Hepatic stellate cell (primary cell): ENCODE data around the gene DMXL2.
"Not testable (repeated sequence)": the region's sequence is repeated elsewhere in the genome, so short reads cannot be mapped to it uniquely, and the experiment has no call there.

Experiments
- DNase-seq: peaks from one replicate; pipeline ENCODE4 v3.0.0; 2011; ENCODE audit warnings: low spot score

DMXL2 gene

DNA sequence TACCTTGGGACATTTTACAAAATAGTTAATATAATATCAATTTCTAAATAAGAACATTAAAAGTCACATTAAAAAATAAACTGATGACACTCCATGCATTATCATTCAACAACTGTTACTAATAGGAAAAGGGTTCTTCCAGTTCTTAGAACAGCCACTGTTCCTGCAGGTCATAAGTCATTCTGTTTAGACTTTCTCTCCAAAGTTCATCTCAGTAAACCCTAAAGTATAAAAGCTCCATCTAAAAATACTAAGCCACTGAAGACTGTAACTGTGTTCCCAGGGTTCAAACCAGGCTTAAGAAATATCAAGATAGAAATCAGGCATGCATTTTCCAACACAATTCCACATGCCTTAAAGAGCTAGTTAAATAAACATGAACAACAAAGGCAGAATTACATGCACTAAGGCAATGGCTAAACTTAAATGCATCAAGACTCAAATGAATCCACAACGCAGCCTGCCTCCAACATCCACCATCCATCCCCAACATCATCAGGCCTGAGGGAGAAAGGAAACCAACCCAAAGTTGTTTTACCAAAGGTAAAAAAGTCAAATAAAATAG is 46.2 kb downstream of the DMXL2 start:
- DNase-seq = no peak

DNA sequence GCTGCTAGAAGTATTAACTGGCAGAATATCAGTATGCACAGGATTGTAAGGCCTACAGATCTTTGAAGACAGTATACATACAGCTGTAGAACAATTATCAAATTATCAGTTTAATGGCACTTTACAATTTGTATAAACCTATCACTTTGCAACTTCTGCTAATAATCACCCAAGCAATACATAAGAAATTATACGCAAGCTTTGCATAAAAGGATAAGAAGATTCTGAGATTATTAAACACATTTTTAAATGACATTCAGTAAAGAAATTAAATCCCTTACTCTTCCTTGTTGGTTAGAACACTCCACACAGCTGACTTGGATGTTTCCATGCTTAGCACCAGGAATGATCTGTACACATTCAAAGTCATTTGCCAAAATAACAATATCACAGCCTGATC is 46.8 kb downstream of the DMXL2 start:
- no peak for DNase-seq

DNA sequence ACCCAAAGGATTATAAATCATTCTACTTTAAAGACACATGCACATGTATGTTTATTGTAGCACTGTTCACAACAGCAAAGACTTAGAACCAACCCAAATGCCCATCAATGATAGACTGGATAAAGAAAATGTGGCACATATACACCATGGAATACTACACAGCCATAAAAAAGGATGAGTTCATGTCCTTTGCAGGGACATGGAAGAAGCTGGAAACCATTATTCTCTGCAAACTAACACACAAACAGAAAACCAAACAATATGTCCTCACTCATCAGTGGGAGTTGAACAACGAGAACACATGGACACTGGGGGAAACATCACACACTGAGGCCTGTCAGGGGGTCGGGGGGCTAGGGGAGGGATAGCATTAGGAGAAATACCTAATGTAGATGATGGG is 49.2 kb downstream of the DMXL2 start:
- not testable (repeated sequence) for DNase-seq

DNA sequence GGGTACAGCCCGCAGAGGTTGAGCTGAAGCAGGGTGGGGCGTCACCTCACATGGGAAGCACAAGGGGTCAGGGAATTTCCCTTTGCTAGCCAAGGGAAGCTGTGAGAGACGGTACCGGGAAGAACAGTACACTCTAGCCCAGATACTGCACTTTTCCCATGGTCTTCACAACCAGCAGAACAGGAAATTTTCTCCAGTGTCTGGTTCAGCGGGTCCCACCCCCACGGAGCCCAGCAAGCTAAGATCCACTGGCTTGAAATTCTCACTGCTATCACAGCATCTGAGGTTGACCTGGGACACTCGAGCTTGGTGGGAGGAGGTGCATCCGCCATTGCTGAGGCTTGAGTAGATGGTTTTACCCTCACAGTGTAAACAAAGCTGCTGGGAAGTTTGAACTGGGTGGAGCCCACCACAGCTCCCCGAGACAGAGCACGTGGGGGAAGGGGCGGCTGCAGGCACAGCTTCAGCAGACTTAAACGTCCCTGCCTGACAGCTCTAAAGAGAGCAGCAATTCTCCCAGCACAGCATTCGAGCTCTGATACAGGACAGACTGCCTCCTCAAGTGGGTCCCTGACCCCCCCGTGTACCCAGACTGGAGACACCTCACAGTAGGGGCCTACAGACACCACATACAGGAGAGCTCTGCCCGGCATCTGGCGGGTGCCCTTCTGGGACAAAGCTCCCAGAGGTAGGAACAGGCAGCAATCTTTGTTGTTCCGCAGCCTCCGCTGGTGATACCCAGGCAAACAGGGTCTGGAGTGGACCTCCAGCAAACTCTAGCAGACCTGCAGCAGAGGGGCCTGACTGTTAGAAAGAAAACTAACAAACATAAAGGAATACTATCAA is 53.4 kb downstream of the DMXL2 start:
- not testable (repeated sequence) for DNase-seq

DNA sequence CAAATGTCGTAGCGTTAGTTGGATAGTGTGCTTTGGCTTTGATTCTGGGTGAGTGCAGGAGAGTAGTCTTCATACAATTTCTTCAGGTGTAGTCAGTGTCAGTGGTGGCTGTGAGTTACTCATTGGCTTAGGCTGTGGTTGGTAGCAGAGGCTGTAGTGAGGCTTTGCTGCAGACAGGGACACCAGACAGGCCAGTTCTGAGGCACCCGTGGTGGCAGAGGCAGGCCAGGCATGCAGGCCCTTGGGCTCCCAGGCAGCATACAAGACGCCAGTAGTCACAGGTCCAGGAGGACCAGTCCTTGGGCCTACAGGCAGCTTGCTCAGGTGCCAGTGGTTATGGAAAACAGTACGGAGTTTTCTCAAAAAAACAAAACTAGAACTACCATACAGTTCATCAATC is 61.3 kb downstream of the DMXL2 start:
- no peak for DNase-seq

DNA sequence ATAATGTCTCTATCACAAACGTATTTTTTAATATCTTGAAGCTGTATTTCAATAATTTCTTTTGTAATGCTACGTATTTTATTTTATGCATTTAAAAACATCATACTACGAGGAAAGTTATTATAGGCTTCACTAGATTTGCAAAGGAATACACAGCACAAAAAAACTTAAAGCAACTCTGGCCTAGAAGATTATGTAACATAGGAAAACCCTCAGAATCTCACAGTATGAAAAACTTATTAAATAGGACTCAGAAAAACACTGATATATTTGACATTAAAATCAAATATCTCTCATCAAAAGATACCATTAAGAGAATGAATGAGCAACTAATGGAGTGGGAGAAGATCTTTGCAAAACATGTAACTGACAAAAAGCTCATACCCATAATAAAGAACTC is 63.7 kb downstream of the DMXL2 start:
- no peak for DNase-seq

DNA sequence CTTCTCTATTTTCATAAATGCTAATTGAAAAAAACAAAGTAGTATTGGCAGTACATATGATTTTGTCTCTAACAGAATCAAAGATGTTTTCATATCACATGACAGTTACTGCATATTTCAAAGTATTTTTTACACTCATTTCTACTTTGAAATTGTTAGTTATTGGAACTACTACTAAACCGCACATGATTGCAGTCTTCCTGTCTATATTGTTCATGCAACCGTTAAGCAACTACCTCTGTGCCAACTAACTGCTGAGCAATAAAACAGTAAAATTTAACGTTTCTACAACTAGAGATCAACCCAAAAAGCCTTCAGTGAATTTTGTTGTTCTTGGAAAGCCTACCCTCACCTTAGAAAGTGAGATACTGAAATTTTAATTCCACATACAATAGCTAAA is 64.2 kb downstream of the DMXL2 start:
- DNase-seq = no peak

DNA sequence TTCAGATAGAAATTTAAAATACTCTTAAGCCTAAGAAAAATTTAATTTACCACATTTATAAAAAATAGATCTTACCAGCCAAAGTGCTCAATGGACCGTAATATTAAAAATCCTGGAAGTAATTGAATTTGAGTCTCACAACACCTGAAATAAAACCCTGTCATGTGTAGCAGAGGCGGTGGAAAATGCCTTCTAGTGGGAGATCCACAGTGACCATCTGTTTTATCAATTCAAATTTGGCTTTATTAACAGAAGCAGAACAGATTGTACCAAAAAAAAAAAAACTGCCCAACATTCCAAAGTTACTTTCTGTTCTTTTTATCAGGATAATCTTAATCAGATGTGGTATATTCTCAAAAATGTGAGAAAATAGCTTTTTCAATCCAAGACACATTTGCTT is 71.7 kb downstream of the DMXL2 start:
- no peak for DNase-seq

DNA sequence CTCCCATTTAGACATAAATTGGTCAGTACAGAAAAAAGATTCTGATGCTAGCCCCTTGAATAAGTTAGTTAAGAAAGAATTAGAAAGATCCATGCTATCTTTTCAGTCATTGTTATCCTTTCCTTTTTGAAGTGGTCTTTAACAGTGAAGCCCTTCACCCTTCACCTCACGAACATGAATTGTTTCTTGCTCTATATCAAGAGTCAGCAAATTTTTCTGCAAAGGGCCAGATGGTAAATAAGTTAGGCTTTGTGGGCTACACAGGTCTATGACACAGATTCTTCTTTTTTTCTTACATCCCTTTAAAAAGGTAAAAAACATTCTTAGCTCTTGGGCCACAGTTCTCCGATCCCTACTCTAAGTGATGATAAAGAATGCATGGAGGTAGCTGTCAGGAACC is 74.9 kb downstream of the DMXL2 start:
- DNase-seq = no peak

DNA sequence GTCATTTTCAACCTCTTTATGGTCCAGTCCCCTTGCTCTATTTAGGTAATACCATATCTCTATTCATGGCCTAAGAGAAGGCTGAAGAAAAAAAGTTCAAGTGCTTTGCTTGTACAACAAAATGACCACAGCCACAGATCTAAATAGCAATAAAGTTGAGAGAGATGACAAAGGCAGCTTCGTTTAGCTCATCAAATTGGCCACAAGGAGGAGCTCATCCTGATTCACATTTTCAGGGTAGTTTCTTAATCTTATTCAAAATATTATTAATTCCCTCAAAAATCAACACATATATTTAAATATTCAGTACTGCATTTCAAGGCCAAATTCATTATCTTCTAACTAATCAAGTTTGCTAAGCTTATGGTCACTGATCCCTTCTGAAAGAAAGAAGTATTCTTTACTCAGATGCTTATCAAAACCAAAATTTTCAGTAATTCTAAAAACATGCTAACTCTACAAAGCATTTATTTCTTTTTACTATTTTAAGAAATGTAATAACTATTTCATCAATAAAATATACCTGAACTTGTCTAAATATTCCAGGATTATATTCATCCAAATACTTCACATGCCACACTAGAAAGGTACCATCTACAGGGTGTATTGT is 85.5 kb downstream of the DMXL2 start:
- DNase-seq = peak; percentile 5

DNA sequence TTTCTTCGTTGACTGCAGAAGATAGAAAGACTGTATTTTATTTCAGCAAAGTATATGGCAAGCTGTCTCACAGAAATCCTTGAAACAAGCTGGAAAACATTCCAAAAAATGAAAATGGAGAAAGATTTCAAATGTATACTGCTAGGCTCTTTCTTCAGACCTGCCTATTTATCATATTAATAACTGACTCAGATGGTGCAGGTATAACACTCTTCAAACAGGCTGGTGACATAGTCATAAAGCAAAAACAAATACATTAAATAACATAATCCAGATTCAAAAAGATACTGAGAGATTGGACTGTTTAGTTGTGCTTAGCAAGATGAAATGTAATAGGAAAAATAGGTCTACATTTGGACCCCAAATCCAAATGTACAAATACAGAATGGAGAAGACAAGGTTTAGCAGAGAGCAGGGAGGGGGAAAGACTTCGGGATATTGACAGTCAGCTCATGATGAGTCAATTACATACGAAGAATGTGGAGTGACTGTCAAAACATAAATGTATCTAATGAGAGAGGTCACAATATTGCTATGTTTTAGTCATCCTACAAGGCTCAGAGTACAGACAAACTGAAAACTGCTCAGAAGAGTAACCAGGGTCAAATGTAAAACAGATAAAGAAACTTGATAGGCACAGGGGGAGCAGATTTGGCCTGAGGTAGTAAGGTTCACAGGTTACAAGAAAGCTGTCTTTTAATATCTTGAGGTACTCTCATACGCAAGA is 88.7 kb downstream of the DMXL2 start:
- no peak for DNase-seq

DNA sequence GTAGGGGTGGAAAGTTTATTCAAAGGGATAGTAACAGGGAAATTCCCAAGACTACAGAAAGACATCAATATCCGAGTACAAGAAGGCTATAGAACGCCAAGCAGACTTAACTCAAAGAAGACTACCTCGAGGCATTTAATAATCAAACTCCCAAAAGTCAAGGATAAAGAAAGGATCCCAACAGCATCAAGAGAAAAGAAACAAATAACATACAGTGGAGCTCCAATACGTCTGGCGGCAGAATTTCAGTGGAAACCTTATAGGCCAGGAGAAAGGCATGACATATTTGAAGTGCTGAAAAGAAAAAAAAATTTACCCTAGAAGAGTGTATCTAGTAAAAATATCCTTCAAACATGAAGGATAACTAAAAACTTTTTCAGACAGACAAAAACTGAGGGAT is 95.6 kb downstream of the DMXL2 start:
- no peak for DNase-seq

DNA sequence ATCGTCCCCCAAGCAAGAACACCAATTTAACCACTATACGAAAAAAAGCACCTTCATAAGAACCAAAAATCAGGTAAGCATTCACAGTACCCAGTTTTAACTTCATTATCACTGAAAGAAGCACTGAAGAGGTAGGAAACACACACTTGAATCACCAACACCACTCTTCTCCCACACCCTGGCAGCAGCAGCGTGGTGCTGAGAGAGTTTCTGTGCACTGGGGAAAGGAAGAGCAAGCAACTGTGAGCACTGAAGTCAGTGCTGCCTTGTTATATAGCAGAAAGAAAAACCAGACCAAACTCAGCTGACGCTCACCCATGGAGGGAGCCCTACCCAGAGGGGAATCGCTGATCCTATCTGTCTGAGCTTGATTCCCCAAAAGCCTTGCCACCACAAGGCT is 98.2 kb downstream of the DMXL2 start:
- DNase-seq = no peak

DNA sequence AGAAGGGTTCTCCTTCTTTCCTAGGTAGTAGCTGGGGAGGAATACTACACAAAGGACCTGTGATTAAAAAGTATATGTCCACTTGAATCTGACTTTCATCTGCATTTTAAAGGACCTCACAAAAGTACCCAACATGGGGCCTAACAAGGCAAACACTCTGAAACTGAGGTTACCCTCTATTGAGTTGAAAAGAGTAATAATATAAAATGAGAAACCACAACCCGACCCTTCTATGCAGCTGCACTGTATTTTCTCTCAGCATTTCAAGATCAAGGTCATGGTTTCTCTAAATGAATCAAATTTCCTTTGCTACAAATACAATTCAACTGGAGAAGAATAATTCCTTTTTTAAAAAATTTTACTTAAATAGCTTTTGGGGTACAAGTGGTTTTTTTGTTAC is 106.3 kb downstream of the DMXL2 start:
- DNase-seq = no peak

DNA sequence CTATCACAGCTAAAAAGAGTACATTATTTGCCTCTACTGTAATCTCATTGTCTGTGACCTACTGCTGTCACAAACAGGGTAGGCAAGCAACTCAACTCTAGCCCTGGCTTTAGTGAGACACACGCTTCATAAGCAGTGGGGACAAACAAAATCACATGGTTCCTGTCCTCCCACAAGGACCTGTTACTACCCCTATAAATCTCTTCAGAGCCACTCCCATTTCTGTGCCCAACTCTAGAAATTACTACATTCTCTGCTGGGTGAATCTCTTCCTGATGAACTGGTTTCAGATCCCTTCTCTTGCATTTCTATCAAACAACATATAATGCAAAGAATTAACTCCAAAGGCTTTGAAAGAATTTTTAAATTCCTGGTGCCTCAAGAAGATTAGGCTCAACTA is 117.3 kb downstream of the DMXL2 start:
- no peak for DNase-seq

DNA sequence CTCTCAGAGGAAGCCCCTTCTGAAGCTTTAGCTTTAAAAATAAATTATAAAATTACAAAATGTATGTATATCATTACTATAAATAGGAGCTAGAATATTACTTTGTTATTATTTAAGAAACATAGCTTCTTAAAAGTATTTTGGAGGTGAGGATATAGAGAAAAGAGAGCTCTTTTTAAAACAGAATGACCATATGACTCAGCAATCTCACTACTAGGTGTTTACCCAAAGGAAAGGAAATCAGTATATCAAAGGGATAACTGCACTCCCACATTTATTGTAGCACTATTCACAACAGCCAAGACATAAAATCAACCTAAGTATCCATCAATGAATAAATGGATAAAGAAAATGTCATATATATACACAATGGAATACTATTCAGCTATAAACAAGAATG is 119.6 kb downstream of the DMXL2 start:
- no peak for DNase-seq

DNA sequence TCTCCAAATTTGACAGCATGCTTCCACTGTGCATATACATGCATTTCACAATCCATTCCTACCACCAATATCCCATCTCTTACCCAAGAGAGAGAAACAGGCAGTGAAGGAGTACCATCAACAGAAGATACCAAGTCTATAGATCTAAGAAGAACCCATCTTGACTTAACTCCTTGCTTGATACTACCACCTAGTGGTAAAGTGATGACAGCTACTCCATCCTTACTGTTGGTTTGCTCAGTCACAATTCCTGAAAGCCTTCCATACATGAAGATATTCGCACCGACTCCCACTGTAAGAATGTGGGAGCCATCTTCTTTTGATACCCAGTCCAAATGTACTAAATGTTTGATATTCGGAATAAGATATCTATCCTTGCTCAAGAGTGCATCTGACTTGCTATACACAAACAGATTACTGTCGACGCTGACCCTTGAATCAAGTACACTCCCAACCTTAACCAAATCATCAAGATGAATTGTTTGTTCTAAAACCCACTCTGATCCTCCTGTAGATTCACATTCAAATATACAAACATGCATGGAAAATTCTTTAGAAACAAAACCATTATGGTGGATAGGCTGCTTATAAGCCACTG is 123.1 kb downstream of the DMXL2 start:
- peak; percentile 36 for DNase-seq

DNA sequence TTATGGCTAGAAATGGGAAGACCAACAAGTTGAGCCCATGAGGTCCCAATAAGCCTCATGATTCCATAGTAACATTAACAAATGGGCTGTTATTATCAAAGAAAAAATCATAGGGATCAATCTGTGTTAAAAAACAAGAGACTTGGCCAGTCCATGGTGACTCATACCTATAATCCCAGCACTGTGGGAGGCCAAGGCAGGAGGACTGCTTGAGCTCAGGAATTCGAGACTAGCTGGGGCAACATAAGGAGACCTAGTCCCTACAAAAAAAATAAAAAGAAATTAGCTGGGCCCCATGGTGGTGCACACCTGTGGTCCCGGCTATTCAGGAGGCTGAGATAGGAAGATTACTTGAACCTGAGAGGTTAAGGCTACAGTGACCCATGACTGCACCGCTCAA is 124.8 kb downstream of the DMXL2 start:
- DNase-seq = no peak

DNA sequence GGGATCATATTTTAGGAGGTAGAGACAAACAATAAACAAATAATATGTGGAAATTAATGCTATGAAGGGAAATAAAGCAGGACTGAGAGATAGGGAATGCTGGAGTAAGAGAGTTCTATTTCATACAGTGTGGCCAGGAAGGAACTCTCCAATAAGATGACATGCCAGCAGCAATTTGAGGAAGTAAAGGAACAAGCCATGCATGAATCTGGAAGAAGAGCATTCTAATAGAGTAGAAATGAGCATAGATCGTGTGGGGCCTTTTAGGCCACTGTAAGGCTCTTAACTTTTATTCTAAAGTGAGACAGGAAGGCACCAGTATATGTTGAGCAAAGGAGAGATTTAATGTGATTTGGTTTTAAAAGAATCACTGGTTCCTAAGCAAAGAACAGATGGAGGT is 126.3 kb downstream of the DMXL2 start:
- no peak for DNase-seq

DNA sequence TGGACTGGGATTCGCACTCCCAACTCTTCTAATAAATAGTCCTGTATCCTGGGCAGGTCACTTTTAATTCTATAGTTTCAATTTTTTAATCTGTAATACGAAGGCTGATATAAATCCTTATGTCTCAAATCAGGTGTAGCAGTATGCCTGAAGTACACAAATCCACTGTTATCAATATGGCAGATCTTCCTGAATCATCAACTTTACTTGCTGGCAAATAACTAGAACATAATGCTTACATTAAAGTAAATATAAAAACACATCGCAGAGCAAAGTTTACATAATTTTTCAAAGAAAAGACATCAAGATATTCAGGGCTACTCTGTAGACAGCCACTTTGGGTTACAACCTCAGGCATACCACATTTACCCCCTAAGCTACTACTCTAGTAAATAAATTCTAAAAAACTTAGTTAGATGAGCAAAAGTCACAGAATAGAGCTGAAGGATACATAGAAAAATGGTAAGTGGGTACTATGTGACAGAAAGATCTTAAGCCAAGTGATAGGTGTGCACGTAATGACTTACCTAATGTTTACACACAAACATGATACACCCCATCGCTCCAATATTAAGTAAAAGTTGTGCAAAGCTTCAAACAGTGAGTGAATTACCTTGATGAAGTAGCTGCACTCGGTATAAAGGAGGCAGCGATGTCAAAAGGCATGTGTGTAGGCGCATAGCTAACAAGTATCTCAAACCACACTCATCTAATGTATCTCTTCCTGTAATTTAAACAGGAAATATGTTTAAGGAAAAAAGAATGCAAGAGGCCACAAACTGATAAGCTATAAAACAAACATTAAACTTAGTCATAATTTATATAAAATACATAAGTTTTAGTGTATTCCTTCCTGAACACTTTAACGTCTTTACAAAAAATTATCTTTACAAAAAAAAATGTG is 127.9 kb downstream of the DMXL2 start:
- DNase-seq = peak; percentile 2

DNA sequence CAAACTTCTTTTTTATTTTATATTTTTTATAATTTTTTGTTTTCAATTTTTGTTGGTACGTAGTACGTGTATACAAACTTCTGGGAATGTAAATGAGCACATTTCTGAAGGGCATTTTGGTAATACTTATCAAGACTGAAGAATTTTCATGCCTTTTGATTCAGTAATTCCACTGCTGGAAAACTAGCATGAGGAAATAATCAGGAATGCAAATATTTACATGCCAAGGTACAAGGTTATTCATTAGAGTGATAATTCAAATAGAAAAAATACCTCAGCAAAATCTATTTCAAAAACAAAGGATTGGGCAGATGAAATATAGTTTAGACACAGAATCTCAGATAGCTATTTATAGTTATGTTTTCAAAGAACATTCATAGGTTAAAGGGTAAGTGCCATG is 128.7 kb downstream of the DMXL2 start:
- no peak for DNase-seq
